SJSA1 (cell line): ENCODE results near the gene RAB37. TPM values are rescaled to one million over a fixed set of nuclear protein-coding genes. Genes with fewer than 3 reads are reported as not detected.

Experiments used
- DNase-seq, 2 experiments: peaks; one replicate each; pipeline ENCODE4 v3.0.0-alpha.2; 2015 to 2020; ENCODE audit warnings: low spot score in 2 of 2, low read depth in 1 of 2
- H3K27ac ChIP-seq: fragments of 250-450 bp; sonication (Bioruptor Pico); 2 replicates; pipeline ENCODE4 v1.5.1; 2020; ENCODE audit warnings: mild to moderate bottlenecking, moderate library complexity
- H3K27me3 ChIP-seq: fragments of 250-450 bp; sonication (Bioruptor Pico); replicated peaks from 2 replicates; pipeline ENCODE4 v1.5.1; 2020; ENCODE audit warnings: mild to moderate bottlenecking, moderate library complexity
- H3K36me3 ChIP-seq: fragments of 250-450 bp; sonication (Bioruptor Pico); 2 replicates; pipeline ENCODE4 v1.5.1; 2020; ENCODE audit warnings: mild to moderate bottlenecking
- H3K4me1 ChIP-seq: fragments of 250-450 bp; sonication (Bioruptor Pico); replicated peaks from 2 replicates; pipeline ENCODE4 v1.6.1; 2021; ENCODE audit warnings: mild to moderate bottlenecking
- H3K4me3 ChIP-seq: fragments of 250-450 bp; sonication (Bioruptor Pico); 2 replicates; pipeline ENCODE4 v1.5.1; 2020; ENCODE audit warnings: mild to moderate bottlenecking
- H3K9me3 ChIP-seq: fragments of 250-450 bp; sonication (Bioruptor Pico); replicated peaks from 2 replicates; pipeline ENCODE4 v1.5.1; 2020; ENCODE audit warnings: mild to moderate bottlenecking
- total RNA-seq: library from RNA; depleted of rRNA; stranded (reverse); fragments of >200 nt; shearing (Covaris generic); gene quantifications from 2 replicates; pipeline ENCODE4 v1.2.3, GENCODE V29; 2014

The RAB37 gene
- total RNA-seq, 1 experiment from 2014 or later = 1.6 TPM

- Histone ChIP-seq H3K27ac (no peak overlapping the region), H3K4me1 (peaks cover 56% of the 10 kb centered on the region), H3K36me3 (peaks cover 10% of the 10 kb centered on the region), H3K9me3 (peaks cover 4% of the 10 kb centered on the region; the same call in 1 of the 2 replicates), H3K27me3 (no peaks in the 10 kb centered on the region), H3K4me3 (no peak overlapping the region)
- DNase-seq = peak; percentile 83 to 89
These were observed 7.9 kb downstream of the RAB37 start for GRCh38 chr17:74744714-74745547.

- no peak overlapping the region for H3K27ac ChIP-seq
- peaks cover 4% of the 10 kb centered on the region; the same call in 1 of the 2 replicates for H3K9me3 ChIP-seq
- peaks cover 61% of the 10 kb centered on the region for H3K4me1 ChIP-seq
- H3K27me3 ChIP-seq = no peaks in the 10 kb centered on the region
- H3K36me3 ChIP-seq = peaks cover 10% of the 10 kb centered on the region
- peak in 1 of 2 experiments; percentile 39 for DNase-seq
- no peak overlapping the region for H3K4me3 ChIP-seq
These were observed 8.6 kb downstream of the RAB37 start for GRCh38 chr17:74745548-74746177.

GRCh38 chr17:74746376-74746775 lies 9.3 kb downstream of the RAB37 start:
- H3K9me3 ChIP-seq = peaks cover 4% of the 10 kb centered on the region; the same call in 1 of the 2 replicates
- H3K27me3 ChIP-seq = no peaks in the 10 kb centered on the region
- peaks cover 10% of the 10 kb centered on the region for H3K36me3 ChIP-seq
- DNase-seq = no peak
- H3K27ac ChIP-seq = no peak overlapping the region
- peaks cover 61% of the 10 kb centered on the region for H3K4me1 ChIP-seq
- H3K4me3 ChIP-seq = no peak overlapping the region

- Histone ChIP-seq H3K4me1 (peaks cover 57% of the 10 kb centered on the region), H3K27me3 (no peaks in the 10 kb centered on the region), H3K4me3 (no peak overlapping the region), H3K9me3 (peaks cover 4% of the 10 kb centered on the region; the same call in 1 of the 2 replicates), H3K36me3 (peaks cover 10% of the 10 kb centered on the region), H3K27ac (no peak overlapping the region)
- peak in 1 of 2 experiments; percentile 47 for DNase-seq
These were observed 9.9 kb downstream of the RAB37 start for GRCh38 chr17:74746922-74747321.

- Histone ChIP-seq H3K9me3 (peaks cover 4% of the 10 kb centered on the region; the same call in 1 of the 2 replicates), H3K27ac (no peak overlapping the region), H3K27me3 (no peaks in the 10 kb centered on the region), H3K4me1 (peaks cover 44% of the 10 kb centered on the region), H3K36me3 (peaks cover 10% of the 10 kb centered on the region), H3K4me3 (peak overlapping the region; percentile 79)
- no peak for DNase-seq
These were observed 11.1 kb downstream of the RAB37 start for GRCh38 chr17:74748279-74748528.

- DNase-seq = peak; percentile 91 to 96
- Histone ChIP-seq H3K27ac (no peak within 1 kb of the TSS), H3K4me3 (peak within 1 kb of the TSS; percentile 79)
These were observed 11.6 kb downstream of the RAB37 start, which contains the start of gene NHERF1 for GRCh38 chr17:74748529-74749278. NHERF1 (plus strand) TSS chr17:74748628; CDS start chr17:74748847, 219 bp downstream.

GRCh38 chr17:74749279-74750038 lies 12.4 kb downstream of the RAB37 start:
- Histone ChIP-seq H3K27me3 (no peaks in the 10 kb centered on the region), H3K9me3 (peaks cover 4% of the 10 kb centered on the region; the same call in 1 of the 2 replicates), H3K36me3 (peaks cover 10% of the 10 kb centered on the region), H3K4me1 (peaks cover 38% of the 10 kb centered on the region), H3K27ac (no peak overlapping the region), H3K4me3 (peak overlapping the region; percentile 79)
- peak in 1 of 2 experiments; percentile 55 for DNase-seq

More at GRCh38 chr17:74748529-74749278, 11.6 kb downstream of the RAB37 start, which contains the start of gene NHERF1:
- Histone ChIP-seq H3K36me3 (peaks cover 10% of the 10 kb centered on the region), H3K27me3 (no peaks in the 10 kb centered on the region), H3K9me3 (peaks cover 4% of the 10 kb centered on the region; the same call in 1 of the 2 replicates), H3K4me1 (peaks cover 41% of the 10 kb centered on the region)

- Histone ChIP-seq H3K36me3 (peaks cover 10% of the 10 kb centered on the region), H3K4me1 (peaks cover 33% of the 10 kb centered on the region), H3K27me3 (no peaks in the 10 kb centered on the region), H3K27ac (no peak overlapping the region), H3K4me3 (peak overlapping the region; percentile 79), H3K9me3 (peaks cover 4% of the 10 kb centered on the region; the same call in 1 of the 2 replicates)
- DNase-seq = no peak
These were observed 12.9 kb downstream of the RAB37 start for GRCh38 chr17:74750039-74750326.

- Histone ChIP-seq H3K27me3 (no peaks in the 10 kb centered on the region), H3K36me3 (peaks cover 10% of the 10 kb centered on the region), H3K4me1 (peaks cover 33% of the 10 kb centered on the region), H3K4me3 (peak overlapping the region; percentile 79), H3K27ac (no peak overlapping the region), H3K9me3 (peaks cover 4% of the 10 kb centered on the region; the same call in 1 of the 2 replicates)
- no peak for DNase-seq
These were observed 13.4 kb downstream of the RAB37 start for GRCh38 chr17:74750327-74751069.

GRCh38 chr17:74752415-74752814 lies 15.4 kb downstream of the RAB37 start:
- no peak for DNase-seq
- peaks cover 4% of the 10 kb centered on the region; the same call in 1 of the 2 replicates for H3K9me3 ChIP-seq
- H3K27ac ChIP-seq = no peak overlapping the region
- H3K36me3 ChIP-seq = peaks cover 10% of the 10 kb centered on the region
- H3K4me3 ChIP-seq = no peak overlapping the region
- H3K27me3 ChIP-seq = no peaks in the 10 kb centered on the region
- peaks cover 29% of the 10 kb centered on the region for H3K4me1 ChIP-seq

GRCh38 chr17:74752822-74753401 lies 15.9 kb downstream of the RAB37 start:
- no peak for DNase-seq
- peaks cover 10% of the 10 kb centered on the region for H3K36me3 ChIP-seq
- H3K27me3 ChIP-seq = no peaks in the 10 kb centered on the region
- H3K4me3 ChIP-seq = no peak overlapping the region
- H3K4me1 ChIP-seq = peaks cover 30% of the 10 kb centered on the region
- H3K27ac ChIP-seq = no peak overlapping the region
- peaks cover 4% of the 10 kb centered on the region; the same call in 1 of the 2 replicates for H3K9me3 ChIP-seq

- no peaks in the 10 kb centered on the region for H3K27me3 ChIP-seq
- no peak overlapping the region for H3K4me3 ChIP-seq
- no peak for DNase-seq
- H3K9me3 ChIP-seq = no peaks in the 10 kb centered on the region
- H3K36me3 ChIP-seq = no peaks in the 10 kb centered on the region; the same call in 1 of the 2 replicates
- H3K4me1 ChIP-seq = peaks cover 33% of the 10 kb centered on the region
- no peak overlapping the region for H3K27ac ChIP-seq
These were observed 17.8 kb downstream of the RAB37 start for GRCh38 chr17:74754832-74755231.
